ENCODE results near the gene HACD2.

DNA sequence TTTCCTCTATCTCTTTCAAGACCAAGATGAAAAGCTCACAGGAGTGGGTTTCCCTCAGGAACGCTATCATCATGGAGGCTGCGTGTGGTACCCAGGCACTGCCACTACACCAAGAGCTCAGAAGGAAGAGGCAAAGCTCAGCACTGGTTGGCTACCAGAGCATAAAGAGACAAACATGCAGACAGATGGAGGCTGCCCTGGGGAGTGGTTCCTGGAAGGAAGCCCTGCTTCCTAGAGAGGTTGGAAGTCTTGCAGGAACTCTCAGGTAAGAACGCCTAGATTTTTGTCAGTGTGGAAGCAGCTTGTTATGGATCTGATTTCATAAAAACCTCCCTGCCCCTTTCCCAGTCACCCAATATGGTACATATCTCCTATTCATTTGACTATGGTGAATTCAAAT lies 86.1 kb downstream of the HACD2 start:
- TF ChIP-seq, protein P1, sequence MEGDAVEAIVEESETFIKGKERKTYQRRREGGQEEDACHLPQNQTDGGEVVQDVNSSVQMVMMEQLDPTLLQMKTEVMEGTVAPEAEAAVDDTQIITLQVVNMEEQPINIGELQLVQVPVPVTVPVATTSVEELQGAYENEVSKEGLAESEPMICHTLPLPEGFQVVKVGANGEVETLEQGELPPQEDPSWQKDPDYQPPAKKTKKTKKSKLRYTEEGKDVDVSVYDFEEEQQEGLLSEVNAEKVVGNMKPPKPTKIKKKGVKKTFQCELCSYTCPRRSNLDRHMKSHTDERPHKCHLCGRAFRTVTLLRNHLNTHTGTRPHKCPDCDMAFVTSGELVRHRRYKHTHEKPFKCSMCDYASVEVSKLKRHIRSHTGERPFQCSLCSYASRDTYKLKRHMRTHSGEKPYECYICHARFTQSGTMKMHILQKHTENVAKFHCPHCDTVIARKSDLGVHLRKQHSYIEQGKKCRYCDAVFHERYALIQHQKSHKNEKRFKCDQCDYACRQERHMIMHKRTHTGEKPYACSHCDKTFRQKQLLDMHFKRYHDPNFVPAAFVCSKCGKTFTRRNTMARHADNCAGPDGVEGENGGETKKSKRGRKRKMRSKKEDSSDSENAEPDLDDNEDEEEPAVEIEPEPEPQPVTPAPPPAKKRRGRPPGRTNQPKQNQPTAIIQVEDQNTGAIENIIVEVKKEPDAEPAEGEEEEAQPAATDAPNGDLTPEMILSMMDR (conservative IDR thresholded peaks at IDR 0.05; ENCODE audit: low read depth, low read length), result no peak
- TF ChIP-seq EZH2 (IDR thresholded peaks at IDR 0.05; ENCODE audit: low read length, unreplicated experiment) (no peak), EZH2phosphoT487 (IDR thresholded peaks at IDR 0.05; ENCODE audit: borderline replicate concordance, low read length) (no peak)
